C4-2B (cell line): Measurements from ENCODE around the gene NT5DC3.

ENCODE experiments used
- H3K27ac ChIP-seq: fragments of 450-650 bp; 2 replicates; pipeline ENCODE4 v1.5.1; 2017
- ZFX ChIP-seq: fragments of 450-650 bp; IDR thresholded peaks from 2 replicates; pipeline ENCODE4 v1.6.1; 2017
- TF ChIP-seq, protein P1 (sequence below): fragments of 450-650 bp; conservative IDR thresholded peaks from 2 replicates; pipeline ENCODE4 v1.5.1; 2017; ENCODE audit warnings: mild to moderate bottlenecking

NT5DC3 gene

DNA sequence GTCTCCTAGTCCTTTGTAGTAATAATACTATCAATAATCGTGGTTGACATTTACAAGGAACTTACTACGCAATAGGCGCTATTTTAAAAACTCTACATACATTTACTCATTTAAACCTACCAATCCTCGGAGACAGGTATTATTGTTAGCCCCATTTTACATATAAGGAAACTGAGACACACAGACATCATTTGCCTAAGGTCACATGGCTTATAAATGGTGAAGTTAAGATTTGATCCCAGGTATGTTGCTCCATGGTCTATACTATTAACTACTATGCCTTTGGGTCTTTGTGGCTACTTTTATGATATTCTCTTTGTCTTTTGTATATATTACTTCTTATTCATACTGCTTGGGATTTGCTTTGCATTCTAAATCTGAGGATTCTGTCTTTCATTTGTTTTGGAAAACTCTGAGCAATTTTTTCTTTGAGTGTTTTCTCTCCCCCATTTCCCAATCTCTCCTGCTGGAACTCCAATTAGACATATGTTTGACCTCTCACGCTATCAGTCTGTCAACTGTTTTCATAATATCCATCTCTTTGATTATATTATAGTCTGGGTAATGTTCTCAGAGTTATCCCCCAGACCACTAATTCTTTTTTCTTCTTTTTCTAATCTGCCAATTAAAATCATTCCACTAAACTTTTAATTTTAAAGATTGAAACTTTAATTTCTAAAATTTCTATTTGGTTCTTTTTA lies 10.9 kb downstream of the NT5DC3 start:
- no peak overlapping the region for H3K27ac ChIP-seq
- TF ChIP-seq ZFX, result no peak
- TF ChIP-seq, protein P1, sequence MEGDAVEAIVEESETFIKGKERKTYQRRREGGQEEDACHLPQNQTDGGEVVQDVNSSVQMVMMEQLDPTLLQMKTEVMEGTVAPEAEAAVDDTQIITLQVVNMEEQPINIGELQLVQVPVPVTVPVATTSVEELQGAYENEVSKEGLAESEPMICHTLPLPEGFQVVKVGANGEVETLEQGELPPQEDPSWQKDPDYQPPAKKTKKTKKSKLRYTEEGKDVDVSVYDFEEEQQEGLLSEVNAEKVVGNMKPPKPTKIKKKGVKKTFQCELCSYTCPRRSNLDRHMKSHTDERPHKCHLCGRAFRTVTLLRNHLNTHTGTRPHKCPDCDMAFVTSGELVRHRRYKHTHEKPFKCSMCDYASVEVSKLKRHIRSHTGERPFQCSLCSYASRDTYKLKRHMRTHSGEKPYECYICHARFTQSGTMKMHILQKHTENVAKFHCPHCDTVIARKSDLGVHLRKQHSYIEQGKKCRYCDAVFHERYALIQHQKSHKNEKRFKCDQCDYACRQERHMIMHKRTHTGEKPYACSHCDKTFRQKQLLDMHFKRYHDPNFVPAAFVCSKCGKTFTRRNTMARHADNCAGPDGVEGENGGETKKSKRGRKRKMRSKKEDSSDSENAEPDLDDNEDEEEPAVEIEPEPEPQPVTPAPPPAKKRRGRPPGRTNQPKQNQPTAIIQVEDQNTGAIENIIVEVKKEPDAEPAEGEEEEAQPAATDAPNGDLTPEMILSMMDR, result no peak

DNA sequence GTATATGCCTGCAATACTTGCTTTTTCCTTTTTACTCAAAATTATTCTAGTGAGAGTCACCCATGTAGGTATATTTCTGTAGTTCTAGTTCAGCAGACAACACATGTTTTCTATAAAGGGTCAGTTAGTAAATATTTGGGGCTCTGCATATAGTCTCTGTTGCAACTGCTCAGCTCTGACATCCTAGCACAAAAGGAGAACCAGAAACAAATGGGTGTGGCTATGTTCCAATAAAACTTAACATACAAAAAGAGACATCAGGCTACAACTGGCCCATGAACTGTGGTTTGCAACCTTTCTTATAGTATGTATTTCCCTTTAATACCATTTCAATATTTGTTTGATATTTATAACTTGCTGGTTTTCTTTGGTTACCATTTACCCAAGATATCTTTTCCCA lies 11.9 kb downstream of the NT5DC3 start:
- H3K27ac ChIP-seq, result no peak overlapping the region
- TF ChIP-seq ZFX, result no peak
- TF ChIP-seq, protein P1, result no peak

DNA sequence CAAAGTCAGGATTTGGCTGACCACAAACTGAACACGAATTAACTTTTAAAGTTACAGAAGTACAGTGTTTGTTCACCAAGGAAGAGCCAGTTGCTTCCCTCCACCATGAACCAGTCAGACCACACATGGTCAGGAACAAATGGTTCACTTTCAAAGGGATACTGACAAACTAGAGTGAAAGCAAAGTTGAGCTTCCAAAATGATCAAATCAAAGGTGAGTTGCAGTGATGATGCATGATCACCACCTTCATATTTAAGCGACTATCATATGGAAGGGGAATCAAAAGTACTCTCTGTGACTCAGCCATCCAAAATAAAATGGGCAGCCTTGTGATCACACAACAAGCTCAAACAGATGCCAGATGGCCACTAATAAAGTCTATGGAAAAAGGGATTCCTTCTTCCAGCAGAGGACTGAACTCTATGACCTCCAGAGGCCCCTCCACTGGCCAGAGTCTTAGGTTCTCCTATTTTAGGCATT lies 13.1 kb downstream of the NT5DC3 start:
- no peak overlapping the region for H3K27ac ChIP-seq
- TF ChIP-seq, protein P1, result no peak
- no peak for TF ChIP-seq ZFX

DNA sequence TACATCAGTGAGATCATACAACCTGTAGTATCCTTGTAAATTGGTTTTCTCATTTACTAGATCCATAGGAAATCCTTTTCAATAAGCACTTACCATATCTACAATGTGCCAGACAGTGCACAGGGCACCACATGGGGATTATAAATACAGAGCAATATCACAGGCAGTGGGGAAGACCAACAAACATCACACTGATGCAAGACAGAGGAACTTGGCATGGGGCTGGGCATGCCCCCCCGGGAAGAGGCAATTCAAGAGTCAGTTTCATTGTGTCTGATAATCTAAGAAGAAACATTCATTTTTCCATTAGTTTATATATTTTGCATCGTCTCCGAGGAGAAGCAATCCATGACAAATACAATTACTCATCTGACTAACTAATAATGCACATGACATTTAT lies 16.2 kb downstream of the NT5DC3 start:
- no peak overlapping the region for H3K27ac ChIP-seq
- no peak for TF ChIP-seq ZFX
- TF ChIP-seq, protein P1, result no peak

DNA sequence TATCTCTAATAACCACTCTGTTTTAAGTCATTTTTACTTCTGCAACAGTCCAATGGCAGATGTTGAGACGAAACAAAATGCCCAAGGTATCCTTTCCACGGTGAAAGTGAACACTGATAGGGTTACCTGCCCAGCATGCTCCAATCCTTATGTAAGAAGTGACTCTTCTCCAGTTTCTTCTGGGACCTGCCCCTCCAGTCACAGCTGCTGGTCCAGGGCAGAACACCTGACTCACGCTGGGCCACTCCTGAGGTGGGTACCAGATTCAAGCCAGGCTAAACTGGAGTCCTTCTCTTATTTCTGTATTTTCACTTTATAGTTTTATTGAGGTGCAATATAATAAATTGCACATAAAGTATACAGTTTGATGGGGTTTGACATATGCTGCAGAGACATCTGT lies 16.7 kb downstream of the NT5DC3 start:
- no peak overlapping the region for H3K27ac ChIP-seq
- TF ChIP-seq ZFX, result no peak
- TF ChIP-seq, protein P1, result no peak

DNA sequence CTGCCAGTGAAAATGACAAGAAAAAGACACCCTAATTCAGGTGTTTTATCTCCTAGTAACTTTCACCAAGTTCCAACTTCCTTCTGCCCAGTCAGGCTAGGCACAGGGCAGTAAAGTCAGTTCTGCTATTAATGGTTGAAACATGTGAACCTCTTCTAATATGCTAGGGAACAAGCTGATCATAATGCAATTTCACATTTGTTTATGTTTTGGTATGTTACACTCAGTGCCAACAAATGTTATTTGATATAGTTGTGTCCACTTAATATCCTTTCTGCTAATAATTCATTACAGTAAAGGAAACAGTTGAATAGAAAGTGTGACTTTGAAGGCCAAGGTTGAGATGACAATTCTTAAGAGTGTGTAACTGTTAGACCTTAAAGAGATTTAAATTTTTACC lies 17.2 kb downstream of the NT5DC3 start:
- TF ChIP-seq, protein P1, result no peak
- TF ChIP-seq ZFX, result no peak
- H3K27ac ChIP-seq, result no peak overlapping the region

DNA sequence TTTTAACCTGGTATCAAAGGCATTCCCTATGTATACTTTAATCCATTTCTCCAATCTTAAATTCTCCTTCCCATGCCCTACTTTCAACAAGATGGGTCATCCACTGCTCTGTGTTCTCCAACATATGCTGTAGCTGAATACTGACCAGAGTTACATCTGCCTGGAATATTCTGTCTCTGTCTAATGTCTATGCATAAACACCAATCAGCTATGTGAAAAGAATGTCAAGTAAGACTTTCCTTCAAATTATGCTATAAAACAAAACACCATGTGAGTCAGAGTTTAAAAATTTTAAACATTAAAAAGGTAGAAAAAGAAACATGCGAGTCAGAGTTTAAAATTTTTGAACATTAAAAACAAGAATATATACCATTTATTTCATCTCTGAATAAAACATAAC lies 19.3 kb downstream of the NT5DC3 start:
- TF ChIP-seq, protein P1, result no peak
- TF ChIP-seq ZFX, result no peak
- H3K27ac ChIP-seq, result no peak overlapping the region
